ENCODE data around the gene NSA2. TPM values are rescaled to one million over a fixed set of nuclear protein-coding genes. Genes with fewer than 3 reads are reported as not detected.

The NSA2 gene
- total RNA-seq, 1 donor from 2014 or later = 119 TPM

DNA sequence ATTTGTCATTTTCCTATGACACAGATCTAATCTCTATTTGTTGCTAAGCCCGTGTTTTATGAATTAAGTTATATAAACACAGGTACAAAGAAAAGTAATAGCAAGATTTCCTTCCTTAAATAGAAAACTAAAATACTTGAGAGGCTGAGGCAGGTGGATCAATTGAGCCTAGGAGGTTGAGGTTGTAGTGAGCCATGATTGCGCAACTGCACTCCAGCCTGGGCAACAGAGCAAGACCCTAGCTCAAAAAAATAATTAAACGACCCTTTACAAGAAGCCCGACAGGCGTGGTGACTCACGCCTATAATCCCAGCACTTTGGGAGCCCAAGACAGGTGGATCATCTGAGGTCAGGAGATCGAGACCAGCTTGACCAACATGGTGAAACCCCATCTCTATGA is 62.4 kb downstream of the NSA2 start:
- Histone ChIP-seq H3K27ac (no peak overlapping the region), H3K4me3 (no peak overlapping the region), H3K36me3 (no peaks in the 10 kb centered on the region), H3K9me3 (no peaks in the 10 kb centered on the region), H3K4me1 (no peaks in the 10 kb centered on the region), H3K27me3 (no peaks in the 10 kb centered on the region)
- TF ChIP-seq CTCF (IDR thresholded peaks at IDR 0.05) = no peak
- TF ChIP-seq POLR2A (IDR thresholded peaks at IDR 0.05) = no peak
- TF ChIP-seq POLR2AphosphoS5 (IDR thresholded peaks at IDR 0.05; ENCODE audit: insufficient read depth in 1 of 2, low read depth in 1 of 2) = no peak
- intact Hi-C loops (cut with DNase I) = no loop called here
- no peak for DNase-seq (ENCODE audit: extremely low spot score in 2 of 2)

Small RNA genes lying within 50 kb of the gene (small RNA-seq; reads per million reads assigned to genes)
- gene RNU6-658P = not detected

Other genes with a start within 250 kb of the NSA2 start
- gene ENC1, start 126.5 kb upstream of the NSA2 start, total RNA-seq = 7.1 TPM
- 118 TPM for gene HEXB, start 82.0 kb upstream of the NSA2 start, total RNA-seq
- gene GFM2, start 132 bp upstream of the NSA2 start, total RNA-seq = 29.5 TPM
- 0.98 TPM for gene FAM169A, start 99.1 kb downstream of the NSA2 start, total RNA-seq

Data from vagina (tissue), 2 donors.